ENCODE results near the gene CAPZA1. TPM values are rescaled to one million over a fixed set of nuclear protein-coding genes. Genes with fewer than 3 reads are reported as not detected.
A peak's percentile ranks its signal among the peaks of the same experiment; 100 is the strongest.
"Not testable (repeated sequence)": the region's sequence is repeated elsewhere in the genome, so short reads cannot be mapped to it uniquely, and the experiment has no call there.

CAPZA1 gene
- total RNA-seq, 4 donors from 2014 or later: 129 to 286 (median 209) TPM

GRCh38 chr1:112634367-112634766, 14.7 kb downstream of the CAPZA1 start:
- intact Hi-C loops (cut with DNase I): no loop called here
- Histone ChIP-seq H3K4me1 (peaks cover 11 to 80% (median 39%) of the 10 kb centered on the region in 3 donors), H3K27ac (no peak overlapping the region), H3K27me3 (no peaks in the 10 kb centered on the region), H3K4me3 (no peak overlapping the region), H3K36me3 (peaks cover 0 to 23% (median 0%) of the 10 kb centered on the region in 3 donors), H3K9me3 (no peaks in the 10 kb centered on the region)
- no peak for DNase-seq
- TF ChIP-seq CTCF (IDR thresholded peaks at IDR 0.05): no peak
- TF ChIP-seq POLR2A (IDR thresholded peaks at IDR 0.05): no peak

- Histone ChIP-seq H3K27ac (peak overlapping the region in 2 of 4 donors; percentile 49 to 59), H3K4me3 (no peak overlapping the region), H3K36me3 (peaks cover 0 to 7% (median 0%) of the 10 kb centered on the region in 3 donors), H3K4me1 (peaks cover 11 to 68% (median 34%) of the 10 kb centered on the region in 3 donors), H3K27me3 (no peaks in the 10 kb centered on the region), H3K9me3 (no peaks in the 10 kb centered on the region)
- intact Hi-C loops (cut with DNase I): no loop called here
- no peak for DNase-seq
- TF ChIP-seq CTCF (IDR thresholded peaks at IDR 0.05) (no peak), POLR2A (IDR thresholded peaks at IDR 0.05) (no peak)
- WGBS, 2 donors: 67 to 77% methylated on average over 2 of the region's 2 CpGs
These were observed 16.4 kb downstream of the CAPZA1 start for GRCh38 chr1:112636056-112636455.

GRCh38 chr1:112636597-112637253, 17.1 kb downstream of the CAPZA1 start:
- Histone ChIP-seq H3K27ac (peak overlapping the region in 2 of 4 donors; percentile 49 to 59), H3K36me3 (peaks cover 0 to 5% (median 0%) of the 10 kb centered on the region in 3 donors), H3K4me3 (no peak overlapping the region), H3K27me3 (no peaks in the 10 kb centered on the region), H3K9me3 (no peaks in the 10 kb centered on the region), H3K4me1 (peaks cover 11 to 70% (median 34%) of the 10 kb centered on the region in 3 donors)
- TF ChIP-seq POLR2A (IDR thresholded peaks at IDR 0.05) (no peak), CTCF (IDR thresholded peaks at IDR 0.05) (no peak)
- intact Hi-C loops (cut with DNase I): no loop called here
- no peak for DNase-seq

GRCh38 chr1:112637254-112638109, 17.9 kb downstream of the CAPZA1 start:
- intact Hi-C loops (cut with DNase I): no loop called here
- Histone ChIP-seq H3K27me3 (no peaks in the 10 kb centered on the region), H3K4me3 (no peak overlapping the region), H3K9me3 (no peaks in the 10 kb centered on the region), H3K27ac (peak overlapping the region in 2 of 4 donors; percentile 49 to 59), H3K4me1 (peaks cover 11 to 63% (median 34%) of the 10 kb centered on the region in 3 donors), H3K36me3 (no peaks in the 10 kb centered on the region)
- no peak for TF ChIP-seq CTCF (IDR thresholded peaks at IDR 0.05)
- TF ChIP-seq POLR2A (IDR thresholded peaks at IDR 0.05): no peak
- no peak for DNase-seq
- WGBS, 2 donors: 88 to 97% methylated on average over 3 of the region's 4 CpGs

- intact Hi-C loops (cut with DNase I): no loop called here
- Histone ChIP-seq H3K27me3 (no peaks in the 10 kb centered on the region), H3K27ac (no peak overlapping the region), H3K4me3 (no peak overlapping the region), H3K9me3 (no peaks in the 10 kb centered on the region), H3K4me1 (peaks cover 11 to 60% (median 34%) of the 10 kb centered on the region in 3 donors), H3K36me3 (no peaks in the 10 kb centered on the region)
- no peak for TF ChIP-seq POLR2A (IDR thresholded peaks at IDR 0.05)
- TF ChIP-seq CTCF (IDR thresholded peaks at IDR 0.05): no peak
- 100% methylated on average over 1 of the region's 1 CpG for WGBS, 2 donors
- no peak for DNase-seq
These were observed 18.4 kb downstream of the CAPZA1 start for GRCh38 chr1:112638110-112638428.

GRCh38 chr1:112640437-112640836, 20.8 kb downstream of the CAPZA1 start:
- Histone ChIP-seq H3K4me1 (peaks cover 11 to 48% (median 29%) of the 10 kb centered on the region in 3 donors), H3K36me3 (peaks cover 0 to 20% (median 6%) of the 10 kb centered on the region in 3 donors)
- H3K4me3 ChIP-seq; DNase-seq; intact Hi-C loops (cut with DNase I); H3K27me3 ChIP-seq; H3K27ac ChIP-seq; H3K9me3 ChIP-seq: not testable (repeated sequence)
- 60% methylated on average over 4 of the region's 23 CpGs; no CpG with 5 or more reads in 1 of the 2 donors for WGBS, 2 donors
